ENCODE results near the gene SAMD5. TPM values are rescaled to one million over a fixed set of nuclear protein-coding genes. Genes with fewer than 3 reads are reported as not detected.

The SAMD5 gene
- total RNA-seq, 1 donor: 1.1 TPM

DNA sequence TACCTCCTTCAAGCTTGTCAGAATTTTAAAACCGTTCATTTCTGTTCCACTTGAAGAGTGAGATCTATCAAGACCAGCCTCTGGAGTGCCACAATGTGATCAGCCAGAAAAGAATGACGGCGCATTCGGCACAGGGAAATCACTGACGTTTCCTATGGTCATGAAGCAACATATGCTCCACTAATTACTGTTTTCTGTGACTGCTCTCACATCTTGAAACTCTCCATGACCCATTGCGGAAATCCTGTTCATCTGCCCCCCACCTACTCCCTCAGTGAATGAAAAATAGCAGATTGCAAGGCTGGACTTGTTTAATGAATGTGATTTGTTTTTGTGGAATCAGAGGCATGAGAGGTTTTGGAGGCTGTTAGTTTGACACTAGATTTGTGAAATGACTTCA is 53.2 kb downstream of the SAMD5 start:
- H4K20me1 ChIP-seq (ENCODE audit: insufficient read depth, low read length): no peaks in the 10 kb centered on the region
- no peaks in the 10 kb centered on the region for H3K36me3 ChIP-seq (ENCODE audit: insufficient read depth, low read length)
- no peak overlapping the region for H3K4me2 ChIP-seq (ENCODE audit: insufficient read depth, low read length)
- no peaks in the 10 kb centered on the region for H3K9me3 ChIP-seq (ENCODE audit: low read depth, low read length)
- no peak overlapping the region for H3K4me3 ChIP-seq (ENCODE audit: insufficient read depth, low read length)
- no peak for DNase-seq (ENCODE audit: insufficient read length, low spot score, missing footprints)
- no peak overlapping the region for H3K27ac ChIP-seq (ENCODE audit: low read depth, low read length)
- no peaks in the 10 kb centered on the region for H3K4me1 ChIP-seq (ENCODE audit: insufficient read depth, low read length)
- no peaks in the 10 kb centered on the region for H3K79me2 ChIP-seq (ENCODE audit: insufficient read depth, low read length)
- no peak overlapping the region for H2AFZ ChIP-seq (ENCODE audit: low read length)
- H3K27me3 ChIP-seq (ENCODE audit: insufficient read depth, low read length): no peaks in the 10 kb centered on the region
- TF ChIP-seq CTCF (IDR thresholded peaks at IDR 0.05; ENCODE audit: extremely low read depth, low read depth, low read length): no peak

GRCh38 chr6:147563472-147563871 is 55.0 kb downstream of the SAMD5 start:
- Histone ChIP-seq H3K4me3 (ENCODE audit: insufficient read depth, low read length) (no peak overlapping the region), H3K4me1 (ENCODE audit: insufficient read depth, low read length) (no peaks in the 10 kb centered on the region), H3K27me3 (ENCODE audit: insufficient read depth, low read length) (no peaks in the 10 kb centered on the region), H3K79me2 (ENCODE audit: insufficient read depth, low read length) (no peaks in the 10 kb centered on the region), H2AFZ (ENCODE audit: low read length) (no peak overlapping the region), H3K9me3 (ENCODE audit: low read depth, low read length) (no peaks in the 10 kb centered on the region), H3K36me3 (ENCODE audit: insufficient read depth, low read length) (no peaks in the 10 kb centered on the region), H3K27ac (ENCODE audit: low read depth, low read length) (no peak overlapping the region), H4K20me1 (ENCODE audit: insufficient read depth, low read length) (no peaks in the 10 kb centered on the region), H3K4me2 (ENCODE audit: insufficient read depth, low read length) (no peak overlapping the region)
- no peak for TF ChIP-seq CTCF (IDR thresholded peaks at IDR 0.05; ENCODE audit: extremely low read depth, low read depth, low read length)
- no peak for DNase-seq (ENCODE audit: insufficient read length, low spot score, missing footprints)

DNA sequence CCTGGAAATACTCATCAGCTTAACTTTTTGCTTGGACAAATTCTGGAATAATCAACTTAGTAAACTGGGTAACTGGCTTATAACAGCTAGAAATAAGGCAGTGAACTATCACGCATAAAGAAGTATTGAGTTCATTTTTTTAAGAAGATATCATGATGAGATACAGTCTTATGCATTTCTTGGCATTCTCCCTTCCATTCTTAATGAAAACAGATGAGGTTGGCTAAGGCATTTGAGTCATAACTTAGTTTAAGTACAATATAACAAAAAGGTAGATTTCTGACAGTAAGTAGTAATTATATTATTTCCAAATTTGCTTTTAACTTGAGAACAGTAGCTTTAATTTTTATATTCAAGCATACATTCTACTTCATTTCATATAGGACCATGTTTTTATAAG is 56.1 kb downstream of the SAMD5 start:
- H2AFZ ChIP-seq (ENCODE audit: low read length): no peak overlapping the region
- DNase-seq (ENCODE audit: insufficient read length, low spot score, missing footprints): no peak
- no peaks in the 10 kb centered on the region for H4K20me1 ChIP-seq (ENCODE audit: insufficient read depth, low read length)
- H3K27ac ChIP-seq (ENCODE audit: low read depth, low read length): no peak overlapping the region
- H3K9me3 ChIP-seq (ENCODE audit: low read depth, low read length): no peaks in the 10 kb centered on the region
- H3K4me1 ChIP-seq (ENCODE audit: insufficient read depth, low read length): no peaks in the 10 kb centered on the region
- TF ChIP-seq CTCF (IDR thresholded peaks at IDR 0.05; ENCODE audit: extremely low read depth, low read depth, low read length): no peak
- H3K4me3 ChIP-seq (ENCODE audit: insufficient read depth, low read length): no peak overlapping the region
- no peak overlapping the region for H3K4me2 ChIP-seq (ENCODE audit: insufficient read depth, low read length)
- no peaks in the 10 kb centered on the region for H3K79me2 ChIP-seq (ENCODE audit: insufficient read depth, low read length)
- H3K36me3 ChIP-seq (ENCODE audit: insufficient read depth, low read length): no peaks in the 10 kb centered on the region
- H3K27me3 ChIP-seq (ENCODE audit: insufficient read depth, low read length): no peaks in the 10 kb centered on the region

DNA sequence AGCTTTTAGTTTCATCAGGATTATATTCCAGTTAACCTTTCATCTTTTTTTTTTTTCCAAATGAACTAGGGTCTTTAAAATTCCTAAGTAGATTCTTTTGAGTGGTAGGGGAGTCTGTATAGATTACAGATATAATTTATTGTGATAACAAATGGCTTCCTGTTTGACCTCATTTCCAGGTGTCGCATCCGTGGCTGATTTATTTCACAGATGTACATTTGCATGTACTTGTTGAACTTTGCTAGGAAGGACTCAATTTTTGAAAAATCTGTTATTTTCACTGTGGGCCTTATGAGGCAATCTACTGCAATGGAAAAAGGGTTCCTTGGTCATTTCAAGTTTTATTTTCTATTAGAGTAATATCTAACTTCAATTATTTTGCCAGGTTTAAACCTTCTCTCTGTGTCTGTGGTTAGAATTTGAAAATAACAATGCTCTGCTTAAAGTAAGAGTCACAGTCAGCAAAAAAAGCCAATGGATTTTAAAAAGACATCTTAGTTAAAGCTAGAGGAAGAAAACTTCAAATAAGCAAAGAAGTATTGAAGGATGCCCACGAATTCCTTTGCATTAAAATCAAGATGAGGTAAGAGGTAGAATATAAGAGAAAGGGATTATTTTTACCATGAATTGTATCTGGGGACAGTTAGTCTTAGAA is 57.9 kb downstream of the SAMD5 start:
- Histone ChIP-seq H3K79me2 (ENCODE audit: insufficient read depth, low read length) (no peaks in the 10 kb centered on the region), H3K27me3 (ENCODE audit: insufficient read depth, low read length) (no peaks in the 10 kb centered on the region), H3K4me3 (ENCODE audit: insufficient read depth, low read length) (no peak overlapping the region), H3K4me1 (ENCODE audit: insufficient read depth, low read length) (no peaks in the 10 kb centered on the region), H3K9me3 (ENCODE audit: low read depth, low read length) (no peaks in the 10 kb centered on the region), H2AFZ (ENCODE audit: low read length) (no peak overlapping the region), H3K27ac (ENCODE audit: low read depth, low read length) (no peak overlapping the region), H4K20me1 (ENCODE audit: insufficient read depth, low read length) (no peaks in the 10 kb centered on the region), H3K36me3 (ENCODE audit: insufficient read depth, low read length) (no peaks in the 10 kb centered on the region), H3K4me2 (ENCODE audit: insufficient read depth, low read length) (no peak overlapping the region)
- TF ChIP-seq CTCF (IDR thresholded peaks at IDR 0.05; ENCODE audit: extremely low read depth, low read depth, low read length): no peak
- DNase-seq (ENCODE audit: insufficient read length, low spot score, missing footprints): no peak
